ENCODE results near the gene TMEM98. TPM values are rescaled to one million over a fixed set of nuclear protein-coding genes. Genes with fewer than 3 reads are reported as not detected.
A peak's percentile ranks its signal among the peaks of the same experiment; 100 is the strongest.
"Not testable (repeated sequence)": the region's sequence is repeated elsewhere in the genome, so short reads cannot be mapped to it uniquely, and the experiment has no call there.

Gene TMEM98, protein sequence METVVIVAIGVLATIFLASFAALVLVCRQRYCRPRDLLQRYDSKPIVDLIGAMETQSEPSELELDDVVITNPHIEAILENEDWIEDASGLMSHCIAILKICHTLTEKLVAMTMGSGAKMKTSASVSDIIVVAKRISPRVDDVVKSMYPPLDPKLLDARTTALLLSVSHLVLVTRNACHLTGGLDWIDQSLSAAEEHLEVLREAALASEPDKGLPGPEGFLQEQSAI
- total RNA-seq (40.5 TPM), polyA plus RNA-seq (ENCODE audit: insufficient read depth in 1 of 8, insufficient read length in 8 of 8, low replicate concordance in 1 of 8) (10 to 100 TPM; 32.0 to 70.1 (median 50.2) TPM)
- long read RNA-seq, donor 1, full-length matches to known transcripts = 8 of 8 reads
- long read RNA-seq, donor 1, partial matches to known transcripts = 0 of 8 reads
- long read RNA-seq, donor 1, other reads (novel, unspliced or antisense) = 0 of 8 reads
- long read RNA-seq, donor 2, full-length matches to known transcripts = 5 of 5 reads
- long read RNA-seq, donor 2, partial matches to known transcripts = 0 of 5 reads
- long read RNA-seq, donor 2, other reads (novel, unspliced or antisense) = 0 of 5 reads
- long read RNA-seq, donor 3, full-length matches to known transcripts = 18 of 18 reads
- long read RNA-seq, donor 3, partial matches to known transcripts = 0 of 18 reads
- long read RNA-seq, donor 3, other reads (novel, unspliced or antisense) = 0 of 18 reads
- long read RNA-seq, donor 4, full-length matches to known transcripts = 16 of 16 reads
- long read RNA-seq, donor 4, partial matches to known transcripts = 0 of 16 reads
- long read RNA-seq, donor 4, other reads (novel, unspliced or antisense) = 0 of 16 reads
- long read RNA-seq, donor 5, full-length matches to known transcripts = 43 of 48 reads
- long read RNA-seq, donor 5, partial matches to known transcripts = 0 of 48 reads
- long read RNA-seq, donor 5, other reads (novel, unspliced or antisense) = 5 of 48 reads
- long read RNA-seq, donor 6, full-length matches to known transcripts = 24 of 29 reads
- long read RNA-seq, donor 6, partial matches to known transcripts = 5 of 29 reads
- long read RNA-seq, donor 6, other reads (novel, unspliced or antisense) = 0 of 29 reads
- long read RNA-seq, donor 7, full-length matches to known transcripts = 20 of 27 reads
- long read RNA-seq, donor 7, partial matches to known transcripts = 7 of 27 reads
- long read RNA-seq, donor 7, other reads (novel, unspliced or antisense) = 0 of 27 reads
- long read RNA-seq, donor 8, full-length matches to known transcripts = 18 of 18 reads
- long read RNA-seq, donor 8, partial matches to known transcripts = 0 of 18 reads
- long read RNA-seq, donor 8, other reads (novel, unspliced or antisense) = 0 of 18 reads
- long read RNA-seq, donor 9, full-length matches to known transcripts = 8 of 8 reads
- long read RNA-seq, donor 9, partial matches to known transcripts = 0 of 8 reads
- long read RNA-seq, donor 9, other reads (novel, unspliced or antisense) = 0 of 8 reads
- long read RNA-seq, donor 10, full-length matches to known transcripts = 16 of 16 reads
- long read RNA-seq, donor 10, partial matches to known transcripts = 0 of 16 reads
- long read RNA-seq, donor 10, other reads (novel, unspliced or antisense) = 0 of 16 reads
- long read RNA-seq, donor 11, full-length matches to known transcripts = 22 of 28 reads
- long read RNA-seq, donor 11, partial matches to known transcripts = 6 of 28 reads
- long read RNA-seq, donor 11, other reads (novel, unspliced or antisense) = 0 of 28 reads

DNA sequence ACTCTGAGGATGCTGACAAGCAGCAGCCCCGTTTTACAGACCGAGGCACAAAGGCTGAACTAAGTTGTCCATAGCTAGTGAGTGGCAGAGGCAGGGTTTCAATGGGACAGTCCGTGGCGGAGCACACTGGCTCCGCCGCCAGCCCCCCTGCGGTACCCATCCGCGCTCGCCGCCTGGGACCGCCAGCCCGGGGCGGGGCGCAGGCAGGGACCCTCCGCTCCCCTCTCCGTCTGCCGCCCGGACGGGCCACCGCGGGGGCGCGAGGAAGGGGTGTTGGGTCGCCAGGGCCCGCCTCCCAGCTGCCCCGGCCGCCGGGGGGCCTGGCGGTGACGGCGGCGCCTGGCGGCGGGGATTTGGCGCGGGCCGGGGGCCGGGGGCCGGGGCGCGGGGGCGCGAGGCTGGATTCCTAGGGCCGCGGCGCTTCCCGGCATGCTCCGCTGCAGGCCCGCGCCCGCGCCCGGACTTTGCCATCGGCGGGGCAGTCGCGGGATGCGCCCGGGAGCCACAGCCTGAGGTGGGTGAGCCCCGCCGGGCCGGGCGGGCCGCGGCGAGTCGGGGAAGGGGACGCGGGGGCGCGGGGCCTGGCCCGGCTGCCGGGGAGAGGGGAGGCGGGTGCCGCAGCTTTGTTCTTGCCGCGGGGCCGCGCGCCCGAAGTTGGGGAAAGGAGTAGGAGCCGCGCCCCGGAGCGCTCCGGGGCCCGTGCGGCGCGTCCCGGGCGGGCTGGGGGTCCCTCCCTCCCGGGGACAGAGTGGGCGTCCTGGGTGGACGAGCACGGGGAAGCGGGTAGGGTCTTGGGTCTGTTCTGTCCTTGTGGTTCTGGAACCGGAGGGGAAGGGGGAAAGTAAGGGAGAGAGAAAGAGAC, at the start of gene TMEM98:
Gene TMEM98 (plus strand): TSS at position 430 of the 862 bp plus-strand sequence. CDS start 3,376 bp downstream, outside the sequence.
- H3K27ac ChIP-seq (ENCODE audit: low read length) = peak within 1 kb of the TSS; percentile 65
- under 1% methylated on average over 70 of the region's 99 CpGs for WGBS (ENCODE audit: insufficient coverage)

DNA sequence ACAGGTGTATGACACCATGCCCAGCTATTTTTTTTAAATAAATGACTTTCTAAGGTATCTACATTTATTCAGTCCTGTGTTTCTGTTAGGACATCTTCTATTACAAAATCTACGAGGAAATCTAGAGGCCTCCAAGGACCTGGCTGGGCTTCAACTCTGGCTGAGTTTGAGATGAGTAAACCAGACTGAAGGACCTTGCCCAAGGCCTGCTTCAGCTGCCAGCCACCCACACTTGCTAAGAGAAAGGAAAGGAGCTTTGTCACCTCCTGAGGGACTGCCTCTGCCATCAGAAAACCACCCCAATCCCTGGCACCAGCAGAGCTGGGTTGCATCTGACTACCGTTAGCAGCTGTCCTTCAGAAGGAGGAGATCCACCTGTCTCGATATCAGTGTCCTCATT, 49.7 kb upstream of the TMEM98 start:
- peaks cover 15% of the 10 kb centered on the region for H3K27me3 ChIP-seq (ENCODE audit: control insufficient read depth, insufficient read depth, low read length)
- WGBS (ENCODE audit: insufficient coverage) = 90% methylated on average over 2 of the region's 3 CpGs
- DNase-seq = peak; percentile 12

More for the DNA sequence above, at the start of gene TMEM98:
- Histone ChIP-seq H3K9me3 (replicated peaks; ENCODE audit: control insufficient read depth, low read depth, low read length) (no peaks in the 10 kb centered on the region), H3K27me3 (ENCODE audit: control insufficient read depth, insufficient read depth, low read length) (no peaks in the 10 kb centered on the region), H3K36me3 (ENCODE audit: control insufficient read depth, insufficient read depth, low read length) (peaks cover 13% of the 10 kb centered on the region), H3K4me3 (ENCODE audit: low read length) (peak within 1 kb of the TSS; percentile 58), H3K4me1 (ENCODE audit: control insufficient read depth, insufficient read depth, low read length) (peaks cover 7% of the 10 kb centered on the region)
- DNase-seq = peak; percentile 63

DNA sequence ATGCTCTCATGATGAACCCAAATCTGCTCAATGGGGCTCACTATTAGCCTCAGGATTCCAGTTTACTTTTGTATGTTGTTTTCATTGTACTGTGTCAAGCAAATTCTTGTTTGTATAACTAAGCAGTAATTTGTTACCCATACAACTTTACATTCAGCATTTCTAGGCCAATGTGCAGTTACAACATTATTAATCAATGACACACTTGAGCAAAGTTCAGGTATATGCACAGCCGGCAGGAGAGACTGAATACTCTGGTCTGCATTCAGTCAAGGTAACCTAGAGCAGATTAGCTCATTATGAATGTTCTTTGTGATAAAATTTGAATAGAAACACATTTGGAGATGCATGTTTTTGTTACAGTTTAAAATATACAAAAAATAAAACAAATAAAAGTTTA, 48.8 kb upstream of the TMEM98 start:
- Histone ChIP-seq H3K9me3 (replicated peaks; ENCODE audit: control insufficient read depth, low read depth, low read length) (no peaks in the 10 kb centered on the region), H3K27me3 (ENCODE audit: control insufficient read depth, insufficient read depth, low read length) (peaks cover 15% of the 10 kb centered on the region), H3K4me1 (ENCODE audit: control insufficient read depth, insufficient read depth, low read length) (peaks cover 16% of the 10 kb centered on the region), H3K4me3 (ENCODE audit: low read length) (no peak overlapping the region), H3K36me3 (ENCODE audit: control insufficient read depth, insufficient read depth, low read length) (no peaks in the 10 kb centered on the region), H3K27ac (ENCODE audit: low read length) (no peak overlapping the region)
- no CpG with 5 or more reads among the region's 1 CpG for WGBS (ENCODE audit: insufficient coverage)
- no peak for DNase-seq

More for the DNA sequence above, 49.7 kb upstream of the TMEM98 start:
- Histone ChIP-seq H3K4me1 (ENCODE audit: control insufficient read depth, insufficient read depth, low read length) (peaks cover 16% of the 10 kb centered on the region), H3K36me3 (ENCODE audit: control insufficient read depth, insufficient read depth, low read length) (no peaks in the 10 kb centered on the region), H3K9me3 (replicated peaks; ENCODE audit: control insufficient read depth, low read depth, low read length) (no peaks in the 10 kb centered on the region), H3K27ac (ENCODE audit: low read length) (no peak overlapping the region), H3K4me3 (ENCODE audit: low read length) (no peak overlapping the region)

DNA sequence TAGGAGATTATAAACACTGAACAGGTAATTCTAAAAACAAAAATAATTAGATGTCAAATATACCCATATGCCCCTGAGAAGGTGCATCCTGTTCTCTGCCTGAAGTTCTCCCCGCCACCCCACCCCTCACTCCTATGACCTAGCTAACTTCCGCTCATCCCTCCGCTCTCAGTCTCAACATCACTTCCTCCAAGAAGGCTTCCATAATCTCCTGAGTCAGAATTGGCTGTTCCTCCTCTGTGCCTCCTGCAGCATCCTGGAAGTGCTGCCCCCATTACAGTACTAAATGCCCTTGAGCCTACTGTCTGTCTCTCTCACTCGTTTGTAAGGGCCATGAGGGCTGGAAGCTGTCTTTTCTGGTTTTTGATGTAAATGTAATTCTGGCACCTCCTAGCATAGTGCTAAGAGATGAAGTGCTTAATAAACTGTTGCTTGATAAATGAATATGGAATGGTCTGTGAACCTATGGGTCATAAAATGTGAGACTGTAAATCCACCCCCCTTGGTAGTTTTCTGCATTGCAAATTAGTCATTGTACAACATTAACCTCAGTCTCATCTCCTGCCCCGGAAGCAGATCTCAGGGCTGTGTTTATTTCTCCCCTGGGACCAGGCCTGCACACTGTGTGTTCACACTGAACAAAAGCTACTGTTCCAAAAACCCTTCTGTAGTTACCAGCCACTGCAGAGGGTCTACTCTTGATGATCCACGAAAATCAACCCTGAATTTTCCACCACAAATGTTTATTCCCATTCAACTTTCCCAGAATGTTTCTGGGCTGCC, 47.1 kb upstream of the TMEM98 start:
- DNase-seq = no peak

DNA sequence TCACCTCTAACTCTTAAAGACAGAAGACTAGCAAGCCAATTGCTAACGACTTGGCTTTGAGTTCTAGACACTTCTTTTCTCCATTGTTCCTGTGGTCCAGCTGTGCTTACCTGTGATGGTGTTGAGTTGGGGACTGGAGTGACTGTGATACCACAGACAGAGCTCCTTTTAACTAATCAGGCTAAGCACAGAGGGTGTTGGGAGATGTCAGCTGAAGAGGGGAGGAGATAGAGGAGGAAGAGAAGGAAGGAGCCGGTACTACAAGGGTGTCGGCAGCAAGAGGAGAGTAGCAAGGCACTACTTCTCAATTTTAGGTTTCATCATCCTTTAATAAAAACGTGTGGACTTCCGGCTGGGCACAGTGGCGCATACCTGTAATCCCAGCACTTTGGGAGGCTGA, 45.9 kb upstream of the TMEM98 start:
- WGBS (ENCODE audit: insufficient coverage) = 93% methylated on average over 2 of the region's 6 CpGs
- no peak overlapping the region for H3K27ac ChIP-seq (ENCODE audit: low read length)
- H3K4me1 ChIP-seq (ENCODE audit: control insufficient read depth, insufficient read depth, low read length) = peaks cover 12% of the 10 kb centered on the region

More for the DNA sequence above, 47.1 kb upstream of the TMEM98 start:
- H3K36me3 ChIP-seq (ENCODE audit: control insufficient read depth, insufficient read depth, low read length) = no peaks in the 10 kb centered on the region
- WGBS (ENCODE audit: insufficient coverage) = 75% methylated on average over 6 of the region's 6 CpGs
- peaks cover 16% of the 10 kb centered on the region for H3K4me1 ChIP-seq (ENCODE audit: control insufficient read depth, insufficient read depth, low read length)
- no peak overlapping the region for H3K27ac ChIP-seq (ENCODE audit: low read length)
- H3K9me3 ChIP-seq (replicated peaks; ENCODE audit: control insufficient read depth, low read depth, low read length) = no peaks in the 10 kb centered on the region
- peaks cover 11% of the 10 kb centered on the region for H3K27me3 ChIP-seq (ENCODE audit: control insufficient read depth, insufficient read depth, low read length)
- no peak overlapping the region for H3K4me3 ChIP-seq (ENCODE audit: low read length)

DNA sequence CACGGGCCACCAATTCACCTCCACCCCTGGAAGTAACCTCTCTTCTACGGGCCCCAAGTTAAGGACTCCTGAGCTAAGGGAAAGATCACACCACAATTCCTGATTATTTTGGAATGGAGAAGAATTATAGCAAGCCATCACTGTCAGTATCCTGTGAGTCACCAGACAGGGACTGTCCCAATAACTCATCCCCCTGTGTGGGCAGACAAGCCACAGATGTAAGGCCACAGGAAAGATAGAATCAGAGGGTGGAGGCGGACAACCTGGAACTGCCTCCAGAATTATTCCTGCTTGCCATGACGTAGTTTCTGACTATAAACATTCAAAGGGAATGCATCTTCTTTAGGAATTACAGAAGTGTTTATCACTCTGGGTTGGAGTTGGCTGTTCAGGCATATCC, 45.2 kb upstream of the TMEM98 start:
- H3K9me3 ChIP-seq (replicated peaks; ENCODE audit: control insufficient read depth, low read depth, low read length) = no peaks in the 10 kb centered on the region
- H3K4me1 ChIP-seq (ENCODE audit: control insufficient read depth, insufficient read depth, low read length) = peaks cover 7% of the 10 kb centered on the region
- H3K27me3 ChIP-seq (ENCODE audit: control insufficient read depth, insufficient read depth, low read length) = peaks cover 7% of the 10 kb centered on the region
- H3K36me3 ChIP-seq (ENCODE audit: control insufficient read depth, insufficient read depth, low read length) = no peaks in the 10 kb centered on the region
- no peak overlapping the region for H3K4me3 ChIP-seq (ENCODE audit: low read length)
- no CpG with 5 or more reads among the region's 4 CpGs for WGBS (ENCODE audit: insufficient coverage)
- no peak overlapping the region for H3K27ac ChIP-seq (ENCODE audit: low read length)
- DNase-seq = no peak

More for the DNA sequence above, 45.9 kb upstream of the TMEM98 start:
- peaks cover 7% of the 10 kb centered on the region for H3K27me3 ChIP-seq (ENCODE audit: control insufficient read depth, insufficient read depth, low read length)
- no peak overlapping the region for H3K4me3 ChIP-seq (ENCODE audit: low read length)
- H3K9me3 ChIP-seq (replicated peaks; ENCODE audit: control insufficient read depth, low read depth, low read length) = no peaks in the 10 kb centered on the region
- no peak for DNase-seq
- no peaks in the 10 kb centered on the region for H3K36me3 ChIP-seq (ENCODE audit: control insufficient read depth, insufficient read depth, low read length)

DNA sequence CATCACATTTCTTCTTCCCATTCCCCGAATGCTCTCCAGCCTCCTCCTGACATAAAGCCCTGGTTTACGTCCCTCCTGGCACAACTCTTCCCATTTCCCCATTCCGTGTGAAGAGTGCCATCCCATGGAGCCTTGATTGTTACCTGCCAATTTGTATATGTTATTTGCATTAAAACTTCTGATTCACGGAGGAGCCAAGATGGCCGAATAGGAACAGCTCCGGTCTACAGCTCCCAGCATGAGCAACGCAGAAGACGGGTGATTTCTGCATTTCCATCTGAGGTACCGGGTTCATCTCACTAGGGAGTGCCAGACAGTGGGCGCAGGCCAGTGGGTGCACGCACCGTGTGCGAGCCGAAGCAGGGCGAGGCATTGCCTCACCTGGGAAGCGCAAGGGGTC, 41.0 kb upstream of the TMEM98 start:
- not testable (repeated sequence) for H3K36me3 ChIP-seq (ENCODE audit: control insufficient read depth, insufficient read depth, low read length); H3K9me3 ChIP-seq (replicated peaks; ENCODE audit: control insufficient read depth, low read depth, low read length); H3K27me3 ChIP-seq (ENCODE audit: control insufficient read depth, insufficient read depth, low read length); H3K4me3 ChIP-seq (ENCODE audit: low read length); H3K4me1 ChIP-seq (ENCODE audit: control insufficient read depth, insufficient read depth, low read length); DNase-seq; H3K27ac ChIP-seq (ENCODE audit: low read length)
- 40% methylated on average over 1 of the region's 16 CpGs for WGBS (ENCODE audit: insufficient coverage)

DNA sequence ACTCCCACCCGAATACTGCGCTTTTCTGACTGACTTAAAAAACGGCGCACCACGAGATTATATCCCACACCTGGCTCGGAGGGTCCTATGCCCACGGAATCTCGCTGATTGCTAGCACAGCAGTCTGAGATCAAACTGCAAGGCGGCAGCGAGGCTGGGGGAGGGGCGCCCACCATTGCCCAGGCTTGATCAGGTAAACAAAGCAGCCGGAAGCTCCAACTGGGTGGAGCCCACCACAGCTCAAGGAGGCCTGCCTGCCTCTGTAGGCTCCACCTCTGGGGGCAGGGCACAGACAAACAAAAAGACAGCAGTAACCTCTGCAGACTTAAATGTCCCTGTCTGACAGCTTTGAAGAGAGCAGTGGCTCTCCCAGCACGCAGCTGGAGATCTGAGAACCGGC, 40.5 kb upstream of the TMEM98 start:
- WGBS (ENCODE audit: insufficient coverage) = no CpG with 5 or more reads among the region's 14 CpGs
- not testable (repeated sequence) for DNase-seq; H3K4me1 ChIP-seq (ENCODE audit: control insufficient read depth, insufficient read depth, low read length); H3K27ac ChIP-seq (ENCODE audit: low read length); H3K4me3 ChIP-seq (ENCODE audit: low read length); H3K36me3 ChIP-seq (ENCODE audit: control insufficient read depth, insufficient read depth, low read length); H3K9me3 ChIP-seq (replicated peaks; ENCODE audit: control insufficient read depth, low read depth, low read length); H3K27me3 ChIP-seq (ENCODE audit: control insufficient read depth, insufficient read depth, low read length)

All from muscle of leg (tissue), 16 donors.